Heart left ventricle (tissue), 16 donors: Measurements from ENCODE around the gene CD63. TPM values are rescaled to one million over a fixed set of nuclear protein-coding genes. Genes with fewer than 3 reads are reported as not detected.

Source experiments
- ATAC-seq, 4 donors: fragments of 200-7000 bp; cut with Tn5 transposase; one replicate each; pipeline ENCODE4 v1.9.1; 2020 to 2022; ENCODE audit warnings: moderate library complexity in 4 of 4, mild to moderate bottlenecking in 3 of 4, moderate number of reproducible peaks in 1 of 4
- DNase-seq, 5 donors: peaks; one replicate each; pipeline ENCODE4 v3.0.0-alpha.2; 2020
- H3K27ac ChIP-seq, 12 donors: fragments of 200-600 bp; sonication (generic) in 4 of 12; one replicate each; pipeline versions ENCODE4 v1.5.0 to v1.8.0; 2016 to 2022; ENCODE audit warnings: mild to moderate bottlenecking in 2 of 12
- H3K27me3 ChIP-seq, 9 donors: fragments of 200-600 bp; sonication (generic) in 2 of 9; one replicate each; pipeline versions ENCODE4 v1.5.1 to v1.8.0; 2016 to 2022; ENCODE audit warnings: mild to moderate bottlenecking in 3 of 9
- H3K36me3 ChIP-seq, 9 donors: fragments of 200-600 bp; sonication (generic) in 2 of 9; one replicate each; pipeline versions ENCODE4 v1.5.0 to v1.8.0; 2018 to 2022; ENCODE audit warnings: mild to moderate bottlenecking in 2 of 9
- H3K4me1 ChIP-seq, 12 donors: fragments of 200-600 bp; sonication (generic) in 4 of 12; one replicate each; pipeline versions ENCODE4 v1.5.0 to v1.8.0; 2016 to 2022; ENCODE audit warnings: mild to moderate bottlenecking in 3 of 12
- H3K4me3 ChIP-seq, 12 donors: fragments of 200-600 bp; sonication (generic) in 4 of 12; one replicate each; pipeline versions ENCODE4 v1.5.0 to v1.8.0; 2017 to 2022; ENCODE audit warnings: mild to moderate bottlenecking in 9 of 12, moderate library complexity in 4 of 12
- H3K9me3 ChIP-seq, 12 donors: fragments of 200-600 bp; sonication (generic) in 4 of 12; one replicate each; pipeline versions ENCODE4 v1.5.0 to v1.8.0; 2016 to 2022; ENCODE audit warnings: mild to moderate bottlenecking in 1 of 12
- CTCF ChIP-seq, 12 donors: fragments of 200-600 bp; sonication (generic) in 4 of 12; IDR thresholded peaks; one replicate each; pipeline versions ENCODE4 v1.5.0 to v1.8.0; 2018 to 2022; ENCODE audit warnings: antibody characterized with exemption in 12 of 12, mild to moderate bottlenecking in 5 of 12
- POLR2A ChIP-seq, 2 donors: fragments of 450-650 bp; IDR thresholded peaks; one replicate each; pipeline ENCODE4 v1.6.1; 2017; ENCODE audit warnings: antibody characterized with exemption in 2 of 2, mild to moderate bottlenecking in 2 of 2, moderate library complexity in 2 of 2
- WGBS, 4 donors: extraction: QIAGEN DNeasy Blood & Tissue Kit in 2 of 4; methylation state at CpG; one replicate each; pipeline versions ENCODE4 v1.1.5 to v1.1.7; 2013 to 2018; 5-methylcytosine and 5-hydroxymethylcytosine counted together
- intact Hi-C, 10 donors: fragments of 100-400 bp; cut with DNase I; formaldehyde crosslinking; loops; one replicate each; pipeline versions ENCODE4 v1.11.1 to v1.14.2; 2022
- polyA plus RNA-seq, 2 donors: library from polyadenylated mRNA; stranded (reverse); fragments of 200-250 nt; gene quantifications; one replicate each; pipeline ENCODE4 v1.2.3, GENCODE V29; 2013
- total RNA-seq, 9 donors: library from RNA; depleted of rRNA in 2 of 9; stranded (reverse); fragments of >200 nt in 2 of 9; fragmentation: NEBNext Ultra II Directional in 3 of 9; extraction: Animal tissue kit (Norgen Biotek cat#: 25700) in 3 of 9; gene quantifications; one replicate each; pipeline versions ENCODE4 v1.1.0 to v1.2.4, GENCODE V29; 2016 to 2023
- donor health status: ischemic (EF 13 %, LVEDD 7.1; RV severe dilation, severe dysfunction).
- donor health status: healthy with polysubstance abuse.
- donor health status: DM: no; HTN: yes; CAD: no.
- donor health status: DM: no; HTN: no; CAD: no.
- donor health status: ischemic (EF 25% LVEDD 6.9; RV normal size, moderate dysfunction).
- donor health status: ischemic (EF 25% LVEDD 5.7; RV mildly dilated, moderate dysfunction).
- donor health status: healthy.
- donor health status: DM: yes; HTN: yes; CAD: no.
- donor health status: ischemic (EF 35%, LVEDD 5.7; RV mildly dilated, moderate dysfunction).
- donor health status: nonischemic (EF 11% LVEDD 7.7; RV severe dilation, severe dysfunction).
- donor health status: DM: yes; HTN: yes; CAD: no.
- donor health status: PGD.
- donor health status: ischemic (EF 29% LVEDD 5.4; RV normal size, mild dysfunction).
- donor health status: nonischemic (EF 23%, LVEDD 6.1; RV moderate dilation, normal function).

The CD63 gene
- total and polyA plus RNA-seq, 11 donors = 475 to 2,790 (median 865) TPM

GRCh38 chr12:55696796-55697462 lies 31.9 kb downstream of the CD63 start:
- intact Hi-C loops = no loop called here
- no peak for DNase-seq
- Histone ChIP-seq H3K36me3 (peaks cover 0 to 88% (median 60%) of the 10 kb centered on the region in 9 donors), H3K27me3 (no peaks in the 10 kb centered on the region), H3K27ac (peak overlapping the region in 1 of 12 donors; percentile 24), H3K4me1 (peaks cover 0 to 29% (median 17%) of the 10 kb centered on the region in 12 donors), H3K9me3 (no peaks in the 10 kb centered on the region), H3K4me3 (no peak overlapping the region)
- ATAC-seq = no peak
- TF ChIP-seq CTCF (IDR thresholded peaks at IDR 0.05) (no peak), POLR2A (IDR thresholded peaks at IDR 0.05) (no peak)
- 78 to 84% (median 83%) methylated on average over 15 to 19 of the region's 19 CpGs for WGBS, 4 donors

GRCh38 chr12:55696141-55696540 lies 32.7 kb downstream of the CD63 start:
- no peak for ATAC-seq
- TF ChIP-seq CTCF (IDR thresholded peaks at IDR 0.05) (no peak), POLR2A (IDR thresholded peaks at IDR 0.05) (no peak)

GRCh38 chr12:55695349-55695748 lies 33.5 kb downstream of the CD63 start:
- no peaks in the 10 kb centered on the region for H3K9me3 ChIP-seq
- no peak overlapping the region for H3K27ac ChIP-seq
- DNase-seq (no peak), ATAC-seq (no peak)
- peaks cover 0 to 13% (median 7%) of the 10 kb centered on the region in 12 donors for H3K4me1 ChIP-seq
- no peak for TF ChIP-seq POLR2A (IDR thresholded peaks at IDR 0.05)
- no peak for TF ChIP-seq CTCF (IDR thresholded peaks at IDR 0.05)
- no peak overlapping the region for H3K4me3 ChIP-seq
- 72 to 80% (median 77%) methylated on average over 7 of the region's 7 CpGs for WGBS, 4 donors
- H3K27me3 ChIP-seq = no peaks in the 10 kb centered on the region
- peaks cover 0 to 91% (median 66%) of the 10 kb centered on the region in 9 donors for H3K36me3 ChIP-seq
- intact Hi-C loops = no loop called here

More at GRCh38 chr12:55696141-55696540, 32.7 kb downstream of the CD63 start:
- Histone ChIP-seq H3K27ac (peak overlapping the region in 1 of 12 donors; percentile 24), H3K4me3 (no peak overlapping the region), H3K4me1 (peaks cover 0 to 21% (median 14%) of the 10 kb centered on the region in 12 donors), H3K9me3 (no peaks in the 10 kb centered on the region), H3K36me3 (peaks cover 0 to 90% (median 66%) of the 10 kb centered on the region in 9 donors), H3K27me3 (no peaks in the 10 kb centered on the region)
- intact Hi-C loops = no loop called here
- WGBS, 4 donors = 84 to 90% (median 87%) methylated on average over 6 of the region's 6 CpGs
- DNase-seq = no peak

GRCh38 chr12:55694651-55695050 lies 34.2 kb downstream of the CD63 start:
- peaks cover 0 to 84% (median 64%) of the 10 kb centered on the region in 9 donors for H3K36me3 ChIP-seq
- H3K27me3 ChIP-seq = no peaks in the 10 kb centered on the region
- H3K4me1 ChIP-seq = peaks cover 0 to 7% (median 2%) of the 10 kb centered on the region in 12 donors
- 90 to 94% (median 93%) methylated on average over 2 to 4 of the region's 4 CpGs for WGBS, 4 donors
- H3K27ac ChIP-seq = peak overlapping the region in 2 of 12 donors; percentile 9 to 21
- no peak for TF ChIP-seq POLR2A (IDR thresholded peaks at IDR 0.05)
- intact Hi-C loops = no loop called here
- ATAC-seq (peak in 1 of 4 donors; percentile 1), DNase-seq (no peak)
- no peak overlapping the region for H3K4me3 ChIP-seq
- H3K9me3 ChIP-seq = no peaks in the 10 kb centered on the region
